ENCODE measurements around the gene FAIM2.
"Not testable (repeated sequence)": the region's sequence is repeated elsewhere in the genome, so short reads cannot be mapped to it uniquely, and the experiment has no call there.

The FAIM2 gene

GRCh38 chr12:49879065-49879464 is 24.6 kb downstream of the FAIM2 start:
- not testable (repeated sequence) for DNase-seq (ENCODE audit: low spot score)

- DNase-seq (ENCODE audit: low spot score) = no peak
Observed at GRCh38 chr12:49878021-49878420, 25.7 kb downstream of the FAIM2 start.

- DNase-seq (ENCODE audit: low spot score) = no peak
Observed at GRCh38 chr12:49877066-49877465, 26.6 kb downstream of the FAIM2 start.

- no peak for DNase-seq (ENCODE audit: low spot score)
Observed at GRCh38 chr12:49876070-49876469, 27.6 kb downstream of the FAIM2 start.

GRCh38 chr12:49875115-49875720 is 28.5 kb downstream of the FAIM2 start:
- DNase-seq (ENCODE audit: low spot score) = no peak

DNA sequence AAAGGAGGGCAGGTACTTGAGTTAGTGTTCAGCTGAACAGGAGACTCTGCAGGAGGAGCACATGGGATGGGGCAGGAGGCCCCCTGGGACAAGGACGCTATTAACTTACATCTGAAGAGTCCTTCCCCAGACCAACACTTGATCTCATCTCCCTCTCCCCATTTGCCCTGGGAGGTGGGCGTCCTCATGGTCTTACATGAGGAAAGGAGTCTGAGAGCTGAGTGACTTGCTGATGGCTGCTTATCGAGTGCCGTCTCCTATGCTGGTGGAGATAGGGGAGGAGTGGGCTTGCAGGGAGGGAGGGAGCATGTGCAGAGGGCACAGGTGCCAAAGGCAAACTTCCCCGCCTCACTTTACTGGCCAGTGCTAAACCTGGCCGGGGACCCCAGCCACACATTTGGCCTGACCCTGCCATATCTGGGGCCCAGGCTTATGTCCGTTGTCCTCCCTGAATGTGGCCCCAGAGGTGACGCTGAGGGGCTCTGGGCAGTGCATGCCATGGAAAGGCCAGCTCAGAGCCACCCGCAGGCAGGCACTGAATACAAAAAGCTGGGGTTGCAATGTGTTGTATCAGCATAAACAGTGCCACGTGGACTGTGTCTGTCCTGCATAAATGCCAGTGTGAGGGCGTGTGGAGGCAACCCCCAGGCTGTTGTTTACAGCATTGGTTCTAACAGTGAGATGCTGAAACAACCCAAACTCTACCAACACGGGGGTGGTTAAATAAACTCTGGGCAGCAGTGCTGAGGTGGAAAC is 29.4 kb downstream of the FAIM2 start:
- no peak for DNase-seq (ENCODE audit: low spot score)

- no peak for DNase-seq (ENCODE audit: low spot score)
Observed at GRCh38 chr12:49873361-49873934, 30.3 kb downstream of the FAIM2 start.

GRCh38 chr12:49872781-49873181 is 30.9 kb downstream of the FAIM2 start:
- peak; percentile 14 for DNase-seq (ENCODE audit: low spot score)

GRCh38 chr12:49872381-49872780 is 31.3 kb downstream of the FAIM2 start:
- DNase-seq (ENCODE audit: low spot score) = no peak

DNA sequence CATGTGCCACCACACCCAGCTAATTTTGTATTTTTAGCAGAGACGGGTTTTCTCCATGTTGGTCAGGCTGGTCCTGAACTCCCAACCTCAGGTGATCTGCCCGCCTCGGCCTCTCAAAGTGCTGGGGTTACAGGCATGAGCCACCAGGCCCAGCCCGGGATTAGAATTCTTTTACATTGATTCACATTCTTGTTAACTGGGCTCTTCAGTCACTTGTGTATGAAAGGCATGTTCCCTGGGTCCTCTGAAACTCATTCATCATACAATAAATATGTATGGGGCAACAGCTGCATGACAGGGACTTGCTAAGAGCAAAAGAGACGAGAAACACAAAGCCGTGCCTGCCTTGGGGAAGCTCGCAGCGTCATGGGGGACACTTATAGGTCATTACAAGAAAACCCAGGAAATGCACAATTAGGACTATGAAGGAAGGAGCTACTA is 31.9 kb downstream of the FAIM2 start:
- not testable (repeated sequence) for DNase-seq (ENCODE audit: low spot score)

- no peak for DNase-seq (ENCODE audit: low spot score)
Observed at GRCh38 chr12:49871263-49871561, 32.5 kb downstream of the FAIM2 start.

- no peak for DNase-seq (ENCODE audit: low spot score)
Observed at GRCh38 chr12:49870501-49871262, 33.0 kb downstream of the FAIM2 start.

DNA sequence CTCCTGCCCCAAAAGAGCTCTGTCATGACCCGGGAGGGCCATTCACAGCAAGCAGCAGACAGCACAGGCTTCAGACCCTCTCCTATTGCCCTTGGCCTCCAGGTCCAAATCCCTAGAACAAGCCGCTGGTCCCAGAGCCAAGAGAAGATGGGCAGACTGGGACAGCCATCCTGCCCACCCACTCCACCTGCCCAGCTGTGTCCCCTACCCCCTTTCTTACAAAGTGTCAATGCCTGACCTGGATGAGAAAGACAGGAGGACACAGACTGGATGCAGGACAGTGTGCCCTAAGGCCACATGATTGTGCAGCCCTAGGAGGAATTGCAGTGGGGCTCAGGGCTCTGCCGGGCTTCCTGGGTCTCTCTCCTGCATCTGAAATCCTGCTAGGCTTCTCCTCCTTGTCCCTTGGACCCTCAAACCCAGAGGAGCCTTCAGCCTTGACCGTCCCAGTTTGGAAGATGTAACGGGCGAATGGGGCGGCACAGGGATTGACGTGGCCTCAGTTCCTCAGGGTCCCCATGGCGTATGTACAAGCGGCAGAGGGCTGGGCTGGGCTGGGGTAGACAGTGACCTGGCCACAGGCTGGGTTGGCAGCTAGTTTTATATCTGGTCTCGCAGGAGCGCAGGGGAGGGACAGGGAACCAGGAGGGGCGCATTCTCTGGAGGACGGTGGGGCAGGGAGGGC is 33.7 kb downstream of the FAIM2 start:
- DNase-seq (ENCODE audit: low spot score) = no peak

- peak; percentile 17 for DNase-seq (ENCODE audit: low spot score)
Observed at GRCh38 chr12:49868952-49869815, 34.5 kb downstream of the FAIM2 start.

- DNase-seq (ENCODE audit: low spot score) = no peak
Observed at GRCh38 chr12:49868449-49868848, 35.3 kb downstream of the FAIM2 start.

DNA sequence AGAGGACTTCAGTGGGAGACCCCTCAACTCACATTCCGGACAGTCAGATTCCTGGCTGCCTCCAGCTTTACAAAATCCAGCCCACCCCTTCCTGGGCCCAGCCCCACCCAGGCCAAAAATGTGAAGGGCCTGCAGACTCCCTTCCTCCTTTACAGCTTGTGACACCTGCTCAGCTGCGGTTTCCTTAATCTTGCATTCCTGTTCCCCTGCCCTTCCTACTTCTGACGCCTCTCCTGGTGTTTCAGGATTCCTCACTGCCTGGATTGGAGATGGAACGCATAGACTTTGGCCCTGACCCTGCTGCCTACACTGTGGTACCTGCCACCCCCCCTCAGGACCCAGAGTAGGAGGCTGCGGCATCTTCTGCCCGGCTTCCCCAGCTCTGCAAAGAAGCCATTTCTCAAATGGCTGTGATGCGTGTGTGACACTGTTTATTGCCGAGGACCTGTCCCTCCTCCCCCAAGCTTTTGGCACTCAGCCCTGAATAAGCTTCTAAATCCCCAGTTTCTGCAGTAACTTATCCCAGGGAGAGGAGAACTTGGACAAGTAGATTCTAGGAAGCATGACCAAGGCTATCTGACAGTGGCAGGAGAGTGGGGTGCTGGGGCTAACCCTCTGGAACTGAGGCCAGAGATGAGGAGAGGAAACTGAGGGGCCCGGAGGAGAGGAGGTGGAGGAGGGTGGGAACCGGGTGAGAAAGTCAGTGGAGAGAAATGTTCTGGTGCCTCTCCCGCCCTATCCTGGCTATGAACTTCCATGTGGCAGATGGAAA is 35.9 kb downstream of the FAIM2 start:
- no peak for DNase-seq (ENCODE audit: low spot score)

GRCh38 chr12:49866859-49867569 is 36.7 kb downstream of the FAIM2 start:
- DNase-seq (ENCODE audit: low spot score) = peak; percentile 74

DNA sequence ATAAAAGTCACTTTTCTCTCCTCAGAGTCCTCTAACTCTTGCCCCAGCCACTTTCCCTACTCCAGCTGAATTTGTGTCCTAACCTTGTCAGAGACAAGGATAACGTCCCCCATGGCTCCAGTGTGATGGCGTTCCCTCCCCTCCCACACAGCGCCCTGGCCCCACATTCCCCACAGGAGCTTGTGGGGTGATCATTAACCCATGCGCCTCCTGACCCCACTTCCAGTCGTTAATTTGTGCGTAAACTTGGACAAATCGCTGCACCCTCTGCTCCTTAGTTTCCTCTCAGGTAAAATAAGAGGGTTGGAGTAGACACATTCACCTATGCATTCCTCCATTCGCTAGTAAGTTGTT is 37.9 kb downstream of the FAIM2 start:
- no peak for DNase-seq (ENCODE audit: low spot score)

GRCh38 chr12:49865109-49865781 is 38.5 kb downstream of the FAIM2 start:
- DNase-seq (ENCODE audit: low spot score) = no peak

- no peak for DNase-seq (ENCODE audit: low spot score)
Observed at GRCh38 chr12:49864798-49865090, 39.0 kb downstream of the FAIM2 start.
